Astrocyte (in vitro differentiated cells and primary cell): ENCODE measurements around the gene DIP2C.

Experiments
- CTCF ChIP-seq: IDR thresholded peaks from 2 replicates; pipeline ENCODE4 v1.5.1; 2011; ENCODE audit warnings: low read depth, mild to moderate bottlenecking, inconsistent platforms, low read length, moderate library complexity; ENCODE audit not compliant: insufficient read depth
- EZH2 ChIP-seq: IDR thresholded peaks from 2 replicates; pipeline ENCODE4 v1.6.1; 2012; ENCODE audit warnings: mild to moderate bottlenecking, low read length, inconsistent platforms; ENCODE audit not compliant: insufficient read depth

GRCh38 chr10:679556-679955 is 9.9 kb downstream of the DIP2C start:
- no peak for TF ChIP-seq CTCF
- TF ChIP-seq EZH2, result no peak
